ENCODE results near the gene SRGN.

DNA sequence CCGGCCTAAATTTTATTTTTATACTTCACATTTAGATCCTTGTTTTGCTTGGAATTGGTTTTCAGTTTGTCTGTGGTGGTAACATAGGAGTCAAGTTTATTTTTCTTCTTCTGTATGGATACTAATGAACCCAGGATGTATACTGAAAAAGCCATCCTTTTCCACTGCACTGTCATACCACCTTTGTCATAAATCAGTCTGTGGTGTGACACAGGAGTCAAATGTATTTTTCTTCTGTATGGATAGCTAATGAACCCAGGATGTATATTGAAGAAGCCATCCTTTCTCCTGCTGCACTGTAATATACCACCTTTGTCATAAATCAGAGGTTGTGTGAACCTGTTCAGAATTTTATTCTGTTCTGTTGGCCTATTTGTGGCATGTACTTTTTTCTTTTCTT lies 57.4 kb downstream of the SRGN start:
- TF ChIP-seq, protein P1, sequence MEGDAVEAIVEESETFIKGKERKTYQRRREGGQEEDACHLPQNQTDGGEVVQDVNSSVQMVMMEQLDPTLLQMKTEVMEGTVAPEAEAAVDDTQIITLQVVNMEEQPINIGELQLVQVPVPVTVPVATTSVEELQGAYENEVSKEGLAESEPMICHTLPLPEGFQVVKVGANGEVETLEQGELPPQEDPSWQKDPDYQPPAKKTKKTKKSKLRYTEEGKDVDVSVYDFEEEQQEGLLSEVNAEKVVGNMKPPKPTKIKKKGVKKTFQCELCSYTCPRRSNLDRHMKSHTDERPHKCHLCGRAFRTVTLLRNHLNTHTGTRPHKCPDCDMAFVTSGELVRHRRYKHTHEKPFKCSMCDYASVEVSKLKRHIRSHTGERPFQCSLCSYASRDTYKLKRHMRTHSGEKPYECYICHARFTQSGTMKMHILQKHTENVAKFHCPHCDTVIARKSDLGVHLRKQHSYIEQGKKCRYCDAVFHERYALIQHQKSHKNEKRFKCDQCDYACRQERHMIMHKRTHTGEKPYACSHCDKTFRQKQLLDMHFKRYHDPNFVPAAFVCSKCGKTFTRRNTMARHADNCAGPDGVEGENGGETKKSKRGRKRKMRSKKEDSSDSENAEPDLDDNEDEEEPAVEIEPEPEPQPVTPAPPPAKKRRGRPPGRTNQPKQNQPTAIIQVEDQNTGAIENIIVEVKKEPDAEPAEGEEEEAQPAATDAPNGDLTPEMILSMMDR (IDR thresholded peaks at IDR 0.05) = no peak
- no peak for TF ChIP-seq POLR2A (IDR thresholded peaks at IDR 0.05)

Data from Peyer's patch (tissue), 4 donors.